ENCODE results near the gene COL19A1. TPM values are rescaled to one million over a fixed set of nuclear protein-coding genes. Genes with fewer than 3 reads are reported as not detected.

The COL19A1 gene
- total RNA-seq (under 1 TPM in 3 of 4 donors, not detected in 1; 0.54 to 0.83 (median 0.82) TPM), polyA plus RNA-seq (1 to 10 TPM in 1 of 3 donors, not detected in 2; 1.6 TPM)

GRCh38 chr6:69866351-69866769 lies at the start of gene COL19A1:
Gene COL19A1, plus strand, starts transcription at chr6:69866556. Its CDS starts 13,012 bp downstream, at chr6:69879568.
- TF ChIP-seq POLR2A (IDR thresholded peaks at IDR 0.05), result no peak
- TF ChIP-seq CTCF (IDR thresholded peaks at IDR 0.05), result no peak
- no peak for TF ChIP-seq POLR2AphosphoS5 (IDR thresholded peaks at IDR 0.05)
- no peak for TF ChIP-seq EP300 (IDR thresholded peaks at IDR 0.05)
- Histone ChIP-seq H3K27me3 (no peaks in the 10 kb centered on the region), H3K27ac (peak within 1 kb of the TSS in 3 of 4 donors; percentile 36 to 68 (median 36)), H3K9me3 (no peaks in the 10 kb centered on the region), H3K36me3 (no peaks in the 10 kb centered on the region), H3K4me1 (peaks cover 0 to 18% (median 9%) of the 10 kb centered on the region in 4 donors), H3K4me3 (peak within 1 kb of the TSS; percentile 39 to 71 (median 63))
- DNase-seq, result peak; percentile 64
- intact Hi-C loops (cut with DNase I), result no loop called here
- 1 to 3% methylated on average over 19 of the region's 19 CpGs for WGBS, 2 donors

DNA sequence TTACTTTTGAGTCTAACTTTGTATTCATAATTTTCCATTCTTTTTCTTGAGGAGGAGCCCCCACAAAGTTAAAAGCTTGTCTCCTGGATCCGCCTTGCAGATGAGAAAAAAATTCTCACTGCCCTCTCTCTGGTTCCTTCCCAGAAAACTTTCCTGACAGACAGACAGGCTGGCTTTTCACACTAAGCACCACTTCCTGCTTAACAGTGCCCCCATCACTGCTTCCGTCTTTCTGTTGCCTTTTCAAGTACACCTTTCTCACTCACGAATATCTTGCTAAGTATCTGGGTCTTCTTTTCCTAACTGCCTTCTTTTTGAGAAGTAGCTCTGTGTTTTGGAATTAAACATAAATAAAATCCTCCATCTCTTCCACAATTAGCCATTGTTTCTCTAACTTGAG lies 49.8 kb upstream of the COL19A1 start:
- Histone ChIP-seq H3K27me3 (no peaks in the 10 kb centered on the region), H3K36me3 (no peaks in the 10 kb centered on the region), H3K27ac (no peak overlapping the region), H3K9me3 (no peaks in the 10 kb centered on the region), H3K4me3 (no peak overlapping the region), H3K4me1 (no peaks in the 10 kb centered on the region)
- WGBS, 2 donors, result 49 to 84% methylated on average over 3 of the region's 3 CpGs
- DNase-seq, result no peak
- TF ChIP-seq POLR2A (IDR thresholded peaks at IDR 0.05) (no peak), POLR2AphosphoS5 (IDR thresholded peaks at IDR 0.05) (no peak), EP300 (IDR thresholded peaks at IDR 0.05) (no peak), CTCF (IDR thresholded peaks at IDR 0.05) (no peak)
- intact Hi-C loops (cut with DNase I), result no loop called here

- Histone ChIP-seq H3K9me3 (no peaks in the 10 kb centered on the region), H3K4me1 (no peaks in the 10 kb centered on the region), H3K27ac (no peak overlapping the region), H3K36me3 (no peaks in the 10 kb centered on the region), H3K4me3 (no peak overlapping the region), H3K27me3 (no peaks in the 10 kb centered on the region)
- TF ChIP-seq POLR2A (IDR thresholded peaks at IDR 0.05), result no peak
- no peak for TF ChIP-seq CTCF (IDR thresholded peaks at IDR 0.05)
- TF ChIP-seq POLR2AphosphoS5 (IDR thresholded peaks at IDR 0.05), result no peak
- TF ChIP-seq EP300 (IDR thresholded peaks at IDR 0.05), result no peak
- DNase-seq, result no peak
- intact Hi-C loops (cut with DNase I), result no loop called here
These were observed 49.0 kb upstream of the COL19A1 start for GRCh38 chr6:69817358-69817757.

GRCh38 chr6:69818223-69818930 lies 48.0 kb upstream of the COL19A1 start:
- DNase-seq, result no peak
- TF ChIP-seq CTCF (IDR thresholded peaks at IDR 0.05) (no peak), POLR2A (IDR thresholded peaks at IDR 0.05) (no peak), EP300 (IDR thresholded peaks at IDR 0.05) (no peak), POLR2AphosphoS5 (IDR thresholded peaks at IDR 0.05) (no peak)
- Histone ChIP-seq H3K27me3 (no peaks in the 10 kb centered on the region), H3K36me3 (no peaks in the 10 kb centered on the region), H3K27ac (no peak overlapping the region), H3K9me3 (no peaks in the 10 kb centered on the region), H3K4me3 (no peak overlapping the region), H3K4me1 (no peaks in the 10 kb centered on the region)
- intact Hi-C loops (cut with DNase I), result no loop called here
- WGBS, 2 donors, result 54 to 88% methylated on average over 2 of the region's 2 CpGs

Data from sigmoid colon (tissue), 7 donors.